Measurements from ENCODE around the gene TMEM244.
"Not testable (repeated sequence)": the region's sequence is repeated elsewhere in the genome, so short reads cannot be mapped to it uniquely, and the experiment has no call there.

The TMEM244 gene

GRCh38 chr6:129812145-129812777 is 48.9 kb downstream of the TMEM244 start:
- no peak for DNase-seq (ENCODE audit: low read depth in 2 of 2)

DNA sequence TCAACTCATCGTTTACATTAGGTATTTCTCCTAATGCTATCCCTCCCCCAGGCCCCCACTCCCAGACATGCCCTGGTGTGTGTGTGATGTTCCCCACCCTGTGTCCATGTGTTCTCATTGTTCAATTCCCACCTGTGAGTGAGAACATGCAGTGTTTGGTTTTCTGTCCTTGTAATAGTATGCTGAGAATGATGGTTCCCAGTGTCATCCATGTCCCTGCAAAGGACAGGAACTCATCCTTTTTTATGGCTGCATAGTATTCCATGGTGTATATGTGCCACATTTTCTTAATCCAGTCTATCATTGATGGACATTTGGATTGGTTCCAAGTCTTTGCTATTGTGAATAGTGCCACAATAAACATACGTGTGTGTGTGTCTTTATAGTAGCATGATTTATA is 54.0 kb downstream of the TMEM244 start:
- not testable (repeated sequence) for DNase-seq (ENCODE audit: low read depth in 2 of 2)

DNA sequence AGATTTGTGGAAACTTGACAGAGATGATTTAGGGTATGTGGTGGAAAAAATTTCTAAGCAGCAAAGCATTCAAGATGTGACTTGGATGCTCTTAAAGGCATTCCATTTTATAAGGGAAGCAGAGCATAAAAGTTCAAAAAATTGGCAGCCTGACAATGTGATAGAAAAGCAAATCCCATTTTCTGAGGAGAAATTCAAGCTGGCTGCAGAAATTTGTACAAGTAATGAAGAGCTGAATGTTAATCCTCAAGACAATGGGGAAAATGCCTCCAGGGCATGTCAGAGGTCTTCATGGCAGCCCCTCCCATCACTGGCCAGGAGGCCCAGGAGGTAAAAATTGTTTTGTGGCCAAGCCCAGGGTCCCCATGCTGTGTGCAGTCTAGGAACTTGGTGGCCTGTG is 58.2 kb downstream of the TMEM244 start:
- DNase-seq (ENCODE audit: low read depth in 2 of 2), result not testable (repeated sequence)

- no peak for DNase-seq (ENCODE audit: low read depth in 2 of 2)
Observed at GRCh38 chr6:129801909-129802308, 59.2 kb downstream of the TMEM244 start.

- no peak for DNase-seq (ENCODE audit: low read depth in 2 of 2)
Observed at GRCh38 chr6:129795261-129795660, 65.9 kb downstream of the TMEM244 start.

DNA sequence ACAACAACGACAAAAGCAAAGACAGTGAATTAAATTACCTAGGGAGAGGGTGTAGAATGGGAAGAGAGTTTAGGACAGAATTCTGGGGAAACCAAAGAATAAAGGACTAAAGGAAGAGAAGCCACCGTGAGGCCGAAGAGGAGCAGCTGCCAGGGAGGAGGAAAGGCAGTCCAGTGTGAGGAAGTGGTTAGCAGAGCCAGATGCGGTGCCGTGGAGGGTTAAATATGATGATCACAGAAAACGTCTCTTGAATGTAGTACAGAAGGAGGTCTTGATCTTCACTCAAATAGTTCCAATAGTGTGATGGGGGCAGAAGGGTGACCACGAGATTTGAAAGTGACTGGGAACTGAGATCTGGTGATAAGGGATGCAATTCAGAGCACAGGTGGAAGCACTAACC is 67.7 kb downstream of the TMEM244 start:
- no peak for DNase-seq (ENCODE audit: low read depth in 2 of 2)

DNA sequence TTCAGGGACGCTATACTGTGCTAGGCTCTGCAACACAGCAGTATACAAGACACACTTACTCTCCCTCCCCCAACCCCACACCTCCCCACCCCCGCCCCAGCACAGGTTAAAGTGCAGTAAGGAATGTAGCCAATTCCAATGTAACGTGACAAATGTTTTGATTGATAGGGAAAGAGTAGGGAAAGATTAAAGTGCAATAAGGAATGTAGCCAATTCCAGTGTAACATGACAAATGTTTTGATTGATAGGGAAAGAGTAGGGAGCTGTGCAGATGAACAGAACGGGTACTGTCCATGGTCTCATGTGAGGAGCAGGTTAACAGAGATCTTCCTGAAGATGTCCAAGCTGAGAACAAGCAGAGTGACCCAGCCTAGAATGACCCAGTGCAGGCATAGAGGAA is 69.1 kb downstream of the TMEM244 start:
- DNase-seq (ENCODE audit: low read depth in 2 of 2), result no peak

DNA sequence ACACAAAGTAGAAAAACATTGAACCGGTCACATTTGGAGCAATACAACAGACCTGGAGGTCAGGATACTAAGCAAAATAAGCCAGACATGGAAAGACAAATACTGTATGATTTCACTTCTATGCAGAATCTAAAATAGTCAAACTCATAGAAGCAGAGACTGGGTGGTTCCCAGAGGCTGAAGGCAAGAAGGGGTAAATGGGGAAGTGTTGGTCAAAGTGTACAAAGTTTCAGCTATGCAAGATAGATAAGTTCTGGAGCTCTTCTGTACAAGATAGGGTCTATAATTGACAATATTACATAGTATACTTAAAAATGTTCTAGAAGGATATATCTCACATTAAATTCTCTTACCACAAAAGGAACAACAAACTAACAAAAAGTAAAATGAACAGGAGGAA is 70.3 kb downstream of the TMEM244 start:
- no peak for DNase-seq (ENCODE audit: low read depth in 2 of 2)

DNA sequence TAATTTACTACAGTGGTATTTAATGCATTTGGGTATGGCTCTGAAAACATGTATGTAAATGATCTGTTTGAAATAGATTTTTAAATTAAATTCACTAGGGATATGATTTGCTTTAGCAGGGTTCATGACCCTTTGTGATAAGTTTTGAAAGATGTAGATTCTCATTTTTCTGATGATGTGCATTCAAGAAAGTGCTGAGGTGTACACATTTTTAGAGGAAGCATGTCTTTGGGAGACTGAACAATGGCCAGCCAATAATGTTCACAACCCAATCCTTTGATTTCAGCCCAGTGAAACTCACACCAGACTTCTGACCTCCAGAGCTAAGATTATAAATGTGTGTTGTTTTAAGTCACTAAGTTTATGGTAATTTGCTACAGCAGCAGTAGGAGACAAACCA is 71.1 kb downstream of the TMEM244 start:
- DNase-seq (ENCODE audit: low read depth in 2 of 2), result no peak

- no peak for DNase-seq (ENCODE audit: low read depth in 2 of 2)
Observed at GRCh38 chr6:129787816-129788215, 73.3 kb downstream of the TMEM244 start.

DNA sequence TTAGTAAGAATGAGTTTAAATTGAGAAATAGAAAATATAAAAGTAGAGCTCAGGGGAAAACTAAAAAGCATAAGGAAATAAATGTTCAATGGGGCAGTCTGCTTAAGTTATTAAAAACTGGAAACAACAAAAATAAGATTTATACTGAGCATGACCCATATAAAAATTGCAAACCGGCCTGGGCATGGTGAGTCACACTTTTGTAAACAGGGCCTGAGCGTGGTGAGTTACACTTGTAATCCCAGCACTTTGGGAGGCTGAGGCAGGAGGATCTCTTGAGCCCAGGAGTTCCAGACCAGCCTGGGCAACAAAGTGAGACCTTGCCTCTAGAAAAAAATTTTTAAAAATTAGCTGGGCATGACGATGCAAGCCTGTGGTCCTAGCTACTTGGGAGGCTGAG is 74.6 kb downstream of the TMEM244 start:
- no peak for DNase-seq (ENCODE audit: low read depth in 2 of 2)

DNA sequence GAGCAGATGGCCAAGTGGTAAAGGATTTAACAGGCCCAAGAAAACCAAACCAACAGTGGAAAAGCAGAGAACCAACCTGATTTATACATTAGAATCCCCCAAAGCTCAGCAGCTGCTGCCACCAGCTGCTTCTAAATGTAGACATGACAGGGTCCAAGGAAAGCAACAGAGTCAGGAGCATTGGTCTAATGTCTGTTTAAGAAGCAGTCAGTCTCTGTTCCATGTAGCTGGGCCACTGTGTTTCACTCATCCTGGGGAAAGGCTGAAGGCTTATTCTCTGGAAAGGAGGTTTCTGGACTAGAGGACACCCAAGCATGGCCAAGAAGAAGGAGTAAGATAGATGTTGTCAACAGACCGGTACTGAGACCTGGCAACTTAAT is 75.4 kb downstream of the TMEM244 start:
- no peak for DNase-seq (ENCODE audit: low read depth in 2 of 2)

DNA sequence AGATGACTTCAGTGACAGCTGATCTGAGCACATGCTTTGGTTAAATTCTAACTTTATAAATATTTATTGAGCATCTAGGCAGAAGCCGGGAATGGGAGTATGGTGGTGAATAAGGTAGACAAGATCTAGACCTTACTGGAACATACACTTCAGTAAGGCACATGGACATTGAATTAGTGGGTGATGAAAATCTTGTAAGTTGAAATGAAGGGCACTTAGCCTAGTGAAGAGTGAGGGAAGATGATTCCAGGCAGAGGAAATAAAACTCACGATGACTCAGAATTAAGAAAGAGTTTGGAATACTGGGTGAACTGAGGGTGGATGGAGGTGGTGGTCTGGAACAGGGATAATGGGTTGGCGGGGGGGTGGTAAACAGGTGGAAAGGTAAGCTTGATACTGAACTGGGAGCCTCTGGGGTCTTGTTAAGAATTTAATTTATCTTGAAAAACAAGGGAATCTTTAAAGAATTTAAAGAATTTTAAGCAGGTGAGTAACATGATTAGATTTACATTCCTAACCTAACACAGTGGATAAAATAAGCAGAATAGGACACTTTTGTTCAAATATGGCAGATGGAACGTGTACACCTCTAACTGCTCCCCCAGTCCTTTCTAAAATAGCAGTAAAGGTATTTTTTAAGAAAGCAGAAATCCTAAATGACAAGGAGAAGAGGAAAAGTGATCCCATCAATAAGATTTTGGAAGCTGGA is 75.9 kb downstream of the TMEM244 start:
- DNase-seq (ENCODE audit: low read depth in 2 of 2), result no peak

All from activated CD8-positive, alpha-beta memory T cell treated with anti-CD3 and anti-CD28 coated beads for 4 hours (primary cell).